ENCODE results near the gene IL17RA.

GRCh38 chr22:17056807-17057206 is 28.0 kb upstream of the IL17RA start:
- TF ChIP-seq POLR2AphosphoS5 (IDR thresholded peaks at IDR 0.05) (no peak), POLR2A (IDR thresholded peaks at IDR 0.05) (no peak)
